Measurements from ENCODE around the gene LRRC10B.

LRRC10B gene

DNA sequence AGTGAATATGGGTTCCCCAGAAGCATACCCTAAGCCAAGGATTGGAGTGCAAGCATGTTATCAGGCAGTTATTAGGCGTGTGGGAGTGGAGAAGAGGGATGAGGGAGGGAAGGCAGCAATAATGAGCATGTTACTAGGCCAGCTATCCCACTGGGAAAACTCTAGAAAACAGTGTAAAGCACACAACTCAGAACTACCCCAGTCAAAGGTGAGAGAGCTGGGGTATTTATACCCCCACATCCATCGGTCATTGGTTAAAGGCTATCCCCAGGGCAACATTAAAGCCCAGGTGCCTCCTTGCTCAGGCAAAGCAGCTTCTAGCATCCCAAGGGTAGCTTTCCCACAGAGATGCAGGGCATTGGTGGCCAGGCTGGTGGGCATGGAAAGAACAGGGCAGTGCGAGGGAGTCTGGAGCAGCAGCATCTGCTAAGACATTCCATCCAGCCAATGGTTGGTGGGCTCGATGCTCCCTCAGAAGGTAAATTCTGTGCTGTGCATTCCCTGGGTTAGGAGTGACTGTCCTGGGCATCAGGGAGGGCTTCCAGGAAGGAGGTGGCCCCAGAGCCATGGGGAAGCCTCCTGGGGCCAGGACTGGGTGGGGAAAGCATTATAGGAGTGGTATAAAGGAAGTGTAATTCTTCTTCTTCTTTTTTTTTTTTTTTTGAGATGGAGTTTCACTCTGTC, 21.1 kb upstream of the LRRC10B start:
- no peak for DNase-seq

DNA sequence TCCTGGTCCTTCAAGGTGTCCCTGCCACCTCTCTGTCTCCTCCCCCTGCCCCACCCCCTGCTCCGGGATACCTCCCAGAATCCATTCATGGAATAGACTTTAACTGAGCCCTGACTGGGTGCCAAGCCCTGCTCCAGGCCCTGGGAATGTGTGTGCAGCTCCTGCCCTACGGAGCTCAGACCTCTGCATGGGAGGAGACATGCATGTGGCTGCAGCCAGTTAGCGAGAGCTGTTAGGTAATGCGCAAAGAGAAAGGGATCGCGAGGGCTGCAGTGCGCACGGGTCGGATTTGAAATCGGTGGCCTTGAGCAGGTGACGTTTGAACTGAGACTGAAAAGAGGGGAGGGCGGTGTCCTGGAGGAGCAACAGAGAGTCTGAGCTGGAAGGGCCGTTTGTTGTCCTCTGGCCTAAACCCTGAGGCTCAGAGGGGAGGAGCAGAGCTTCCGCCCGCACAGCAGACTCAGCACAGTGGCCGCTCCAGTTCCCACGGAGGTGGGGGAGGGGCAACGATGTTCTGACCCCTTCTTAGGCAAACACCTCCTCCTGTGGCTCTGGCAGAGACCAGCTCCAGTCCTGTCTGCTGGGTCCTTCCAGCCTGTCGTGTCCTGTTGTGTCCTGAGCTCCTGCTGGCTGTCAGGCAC, 19.8 kb upstream of the LRRC10B start:
- DNase-seq, result no peak

DNA sequence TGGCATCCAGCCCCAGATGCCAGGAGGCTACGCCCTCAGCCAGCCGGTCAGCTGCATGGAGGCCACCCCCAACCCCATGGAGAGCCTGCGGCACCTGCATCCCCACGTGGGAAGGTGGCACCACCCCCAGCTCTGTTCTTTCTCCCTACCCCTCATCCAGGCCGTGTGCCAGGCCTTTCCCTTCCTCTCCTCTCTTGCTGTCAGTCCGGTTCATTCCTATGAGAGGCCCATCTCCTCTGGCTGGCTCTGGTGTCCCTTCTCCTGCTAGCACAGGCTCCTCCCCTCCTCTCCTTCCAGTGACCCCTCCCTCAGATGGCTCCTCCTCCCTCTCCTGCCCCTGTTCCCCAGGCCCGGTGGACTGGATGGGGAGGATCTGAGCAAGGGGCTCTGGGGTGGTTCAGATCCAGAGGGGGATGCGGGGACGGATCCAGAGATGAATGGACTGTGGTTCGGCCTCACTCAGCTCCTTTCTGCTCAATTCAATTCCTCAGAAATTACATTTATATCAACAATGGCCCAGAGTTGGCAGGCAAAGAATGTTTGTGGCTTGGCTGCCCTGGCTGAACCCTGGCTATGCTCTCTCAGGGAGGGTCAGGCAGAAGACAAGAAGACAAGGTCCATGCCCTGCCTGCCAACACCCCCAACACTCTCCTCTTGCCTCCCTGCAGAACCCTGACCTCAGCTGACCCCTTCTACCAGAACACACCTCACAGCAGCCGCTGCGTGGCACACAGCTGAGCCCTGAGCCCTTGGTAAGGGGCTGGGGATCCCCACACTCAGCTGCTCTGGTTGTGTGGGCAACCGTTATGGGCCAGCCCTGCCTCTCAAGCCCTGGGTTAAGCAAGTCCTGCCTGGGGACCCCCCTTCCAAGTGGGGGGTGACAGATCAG, 18.5 kb upstream of the LRRC10B start:
- DNase-seq, result peak; percentile 58

DNA sequence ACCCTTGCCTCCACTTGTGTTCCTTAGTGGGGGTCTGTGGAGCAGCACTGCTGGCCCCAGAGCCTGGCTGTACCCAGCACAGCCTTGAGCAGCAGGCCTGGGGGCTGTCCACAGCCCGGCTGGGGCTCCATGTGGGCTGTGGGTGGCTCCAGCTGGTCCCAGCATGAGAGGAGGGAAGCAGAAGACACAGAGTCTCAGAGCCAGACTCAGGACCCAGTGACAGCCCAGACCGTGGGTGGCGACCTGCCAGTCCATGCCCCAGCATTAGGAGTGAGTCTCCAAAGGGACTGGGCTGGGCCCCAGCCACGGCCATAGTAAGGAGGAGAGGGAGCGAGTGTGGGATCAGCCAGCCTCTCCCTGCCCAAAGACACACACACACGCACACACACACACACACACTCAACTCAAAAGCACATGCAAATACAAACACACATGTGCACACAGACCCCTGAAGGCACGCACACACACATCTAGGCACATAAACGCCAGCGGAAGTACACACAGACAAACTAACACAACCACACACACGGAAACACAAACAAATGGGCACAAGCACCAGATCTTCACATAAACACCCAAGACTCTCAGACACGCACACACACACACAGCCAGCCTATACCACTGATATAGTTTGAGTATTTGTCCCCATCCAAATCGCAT, 16.7 kb upstream of the LRRC10B start:
- DNase-seq, result no peak

DNA sequence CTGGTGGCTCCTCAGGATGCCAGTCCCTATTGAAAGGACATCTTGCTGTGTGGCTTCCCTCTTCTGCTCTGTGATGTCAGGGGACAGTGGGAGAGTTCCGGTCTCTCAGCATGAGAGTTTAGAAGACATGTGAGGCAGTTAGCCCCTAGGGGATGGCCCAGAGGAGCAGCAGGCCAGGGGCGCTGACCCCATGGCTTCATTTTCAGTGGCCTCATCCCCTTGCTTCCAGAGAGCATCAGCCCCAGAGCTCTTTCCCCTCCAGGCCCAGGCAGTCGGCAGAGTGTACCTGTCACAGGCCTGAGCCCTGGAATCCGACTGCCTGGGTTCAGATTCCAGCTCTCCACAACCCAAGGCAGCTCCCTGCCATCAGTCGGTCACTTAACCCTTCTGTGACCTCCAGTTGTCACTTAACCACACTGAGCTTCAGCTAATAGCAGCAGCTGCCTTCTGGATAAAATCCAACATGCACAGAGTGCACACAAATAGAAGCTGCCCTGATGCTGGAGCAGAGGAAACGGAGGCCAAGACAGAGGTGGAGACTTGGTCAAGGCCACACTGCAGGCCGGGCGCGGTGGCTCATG, 14.1 kb upstream of the LRRC10B start:
- DNase-seq, result no peak

DNA sequence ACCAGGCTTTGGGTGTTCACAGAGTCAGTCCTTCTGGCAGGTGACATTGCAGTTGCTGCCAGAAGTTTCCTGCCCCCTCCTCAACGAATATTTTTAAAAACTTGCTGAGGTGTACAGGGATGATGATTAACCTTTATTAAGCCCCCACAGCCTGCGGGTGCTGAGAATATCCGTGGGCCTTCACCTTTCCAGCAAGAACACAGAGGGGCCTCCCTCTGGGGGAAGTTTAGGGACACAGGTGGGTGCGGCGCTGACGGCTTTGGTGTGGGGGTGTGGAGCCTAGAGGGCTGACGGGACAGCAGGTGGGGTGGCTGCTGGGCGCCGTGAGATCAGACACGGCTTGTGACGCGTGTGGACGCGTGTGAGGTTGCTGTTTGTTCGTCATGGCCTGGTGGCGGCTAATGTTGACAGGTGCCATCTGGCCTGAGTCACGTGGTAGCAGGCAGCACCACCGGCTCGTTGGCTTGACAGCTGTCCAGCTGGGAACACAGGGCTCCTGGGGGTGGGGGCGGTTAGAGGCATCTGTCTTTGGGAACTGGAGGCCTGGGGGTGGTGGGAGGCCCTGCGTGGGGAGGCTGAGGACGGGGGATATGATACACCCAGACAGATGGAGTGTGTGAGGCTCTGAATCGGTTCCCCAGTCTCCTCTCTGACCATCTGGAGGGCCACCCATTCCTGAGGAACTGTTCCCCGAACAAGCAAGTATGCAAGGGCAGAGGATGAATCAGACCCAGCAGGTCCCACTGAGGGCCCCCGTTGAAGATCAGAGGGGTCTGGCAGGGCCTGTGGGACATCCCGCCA, 12.5 kb upstream of the LRRC10B start:
- DNase-seq, result peak; percentile 97

DNA sequence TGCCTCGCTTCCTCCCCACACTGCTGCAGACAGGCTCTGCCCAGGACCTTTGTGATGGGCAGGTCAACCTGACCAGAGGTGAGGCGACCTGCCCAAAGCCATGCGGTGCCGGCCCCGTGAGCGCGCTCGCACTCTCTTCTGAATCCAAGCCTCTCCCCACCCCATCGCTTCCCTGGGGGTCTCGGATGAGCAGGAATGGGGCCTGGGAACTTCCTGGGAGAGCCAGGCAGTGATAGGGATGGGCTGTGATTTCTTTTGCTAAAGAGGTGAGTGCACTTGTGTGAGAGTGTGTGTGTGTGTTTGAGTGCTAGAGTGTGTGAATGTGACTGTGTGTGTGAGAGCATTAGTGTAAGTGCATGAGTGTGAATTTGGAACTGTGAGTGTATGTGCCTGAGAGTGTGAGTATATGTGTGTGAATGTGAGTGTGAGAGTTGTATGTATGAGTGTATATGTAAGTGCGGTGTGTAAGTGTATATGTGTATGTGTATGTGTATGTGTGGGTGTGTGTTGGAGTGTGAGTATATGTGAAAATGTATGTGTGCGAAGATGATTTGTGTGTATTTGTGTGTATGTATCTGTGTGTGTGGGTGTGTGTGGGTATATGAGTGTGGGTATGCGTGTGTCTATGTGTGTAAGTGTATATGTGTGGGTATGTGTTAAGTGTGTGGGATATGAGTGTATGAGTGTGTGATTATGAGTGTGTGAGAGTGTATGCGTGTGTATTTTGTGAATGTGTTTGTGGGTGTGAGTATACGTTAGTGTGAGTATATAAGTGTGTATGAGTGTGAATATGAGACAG, 11.7 kb upstream of the LRRC10B start:
- DNase-seq, result no peak

DNA sequence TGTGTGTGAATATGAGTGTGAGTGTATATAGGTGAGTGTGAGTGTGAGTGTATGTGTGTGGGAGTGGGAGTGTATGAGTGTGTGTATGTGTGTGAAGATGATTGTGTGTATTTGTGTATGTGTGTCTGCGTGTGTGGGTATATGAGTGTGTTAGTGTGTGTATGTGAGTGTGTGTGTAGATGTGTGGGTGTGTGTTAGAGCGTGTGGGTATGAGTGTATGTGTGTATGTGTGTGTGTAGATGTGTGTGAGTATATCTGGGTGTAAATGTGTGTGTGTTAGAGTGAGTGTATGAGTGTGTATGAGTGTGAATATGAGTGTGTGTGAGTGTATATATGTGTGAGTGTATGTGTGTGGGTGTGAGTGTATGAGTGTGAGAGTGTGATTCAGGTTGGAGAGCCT, 11.1 kb upstream of the LRRC10B start:
- no peak for DNase-seq

DNA sequence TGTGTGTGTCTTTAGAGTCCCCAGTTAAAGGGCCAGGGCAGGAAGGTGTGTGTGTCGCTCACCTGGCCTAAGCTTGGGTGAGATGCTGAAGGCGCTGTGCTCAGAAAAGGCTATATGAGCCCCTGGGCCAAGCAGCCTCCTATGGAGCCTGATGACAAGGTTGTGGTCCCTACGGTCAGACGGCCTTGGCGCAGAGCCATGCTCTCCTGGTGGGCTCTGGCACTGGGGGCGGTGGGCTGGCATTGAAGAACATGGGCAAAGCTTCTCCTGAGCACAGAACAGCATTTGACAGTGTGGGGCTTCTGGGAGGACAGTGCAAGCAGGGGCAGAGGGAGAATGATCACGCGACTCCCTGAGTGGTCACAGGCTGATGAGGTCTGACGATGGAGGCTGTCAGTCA, 10.7 kb upstream of the LRRC10B start:
- no peak for DNase-seq

DNA sequence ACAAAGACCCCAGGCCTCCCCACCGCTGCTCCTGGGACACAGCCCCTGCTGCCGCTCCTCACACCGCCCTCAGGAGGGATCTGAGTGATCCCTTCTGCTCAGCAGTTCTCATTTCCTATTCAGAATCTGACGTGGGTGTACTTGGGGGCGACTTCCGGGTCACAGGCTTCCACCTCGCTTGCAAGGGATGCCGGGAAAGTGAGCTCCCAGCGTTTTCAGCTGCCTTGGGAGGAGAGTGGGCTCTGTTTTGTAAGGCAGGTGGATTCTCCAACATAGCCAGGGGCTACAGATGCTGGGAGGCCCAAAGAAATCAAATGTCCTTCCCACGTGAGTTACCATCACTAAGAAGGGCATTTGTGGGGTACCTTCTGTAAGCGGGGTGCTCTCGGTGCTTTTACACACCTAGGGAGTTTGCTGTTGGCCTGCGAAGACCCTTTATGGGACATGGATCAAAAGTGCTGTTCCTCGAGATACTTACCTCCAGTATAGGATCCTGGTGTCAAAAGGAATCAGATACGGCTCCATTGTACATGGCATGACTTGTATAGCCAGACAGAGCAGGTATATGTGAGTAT, 9.7 kb upstream of the LRRC10B start:
- DNase-seq, result no peak

DNA sequence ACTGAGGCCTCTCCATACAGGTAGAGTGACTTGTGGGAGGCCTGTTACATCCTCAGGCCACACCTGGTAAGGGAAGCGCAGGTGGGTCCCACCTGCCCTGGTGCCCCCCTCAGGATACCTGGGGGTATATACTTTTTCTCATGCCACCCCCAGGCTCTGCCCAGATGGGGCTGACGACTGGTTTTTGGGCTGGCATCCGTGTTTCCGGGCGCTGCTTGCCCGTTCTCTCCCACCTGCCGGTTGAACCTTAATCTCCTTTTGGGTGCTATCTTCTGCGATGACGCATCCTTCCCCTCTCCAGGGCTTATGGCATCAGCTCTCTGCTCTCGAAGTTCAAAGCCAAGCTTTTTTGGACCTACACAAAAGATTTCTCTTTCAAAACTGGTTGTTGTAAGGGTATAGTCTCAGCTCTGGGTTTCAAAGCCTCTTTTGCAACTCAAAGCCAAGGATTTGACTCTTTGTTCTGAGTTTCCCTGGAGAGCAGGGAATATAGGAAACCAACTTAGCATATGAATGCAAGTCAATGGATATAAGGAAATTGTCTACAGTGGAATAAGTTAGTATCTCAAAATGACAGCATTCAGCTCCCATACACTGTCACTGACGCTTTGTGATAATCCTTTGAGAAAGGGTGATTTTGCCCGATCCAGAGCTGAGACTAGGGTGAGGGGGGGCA, 8.6 kb upstream of the LRRC10B start:
- no peak for DNase-seq

DNA sequence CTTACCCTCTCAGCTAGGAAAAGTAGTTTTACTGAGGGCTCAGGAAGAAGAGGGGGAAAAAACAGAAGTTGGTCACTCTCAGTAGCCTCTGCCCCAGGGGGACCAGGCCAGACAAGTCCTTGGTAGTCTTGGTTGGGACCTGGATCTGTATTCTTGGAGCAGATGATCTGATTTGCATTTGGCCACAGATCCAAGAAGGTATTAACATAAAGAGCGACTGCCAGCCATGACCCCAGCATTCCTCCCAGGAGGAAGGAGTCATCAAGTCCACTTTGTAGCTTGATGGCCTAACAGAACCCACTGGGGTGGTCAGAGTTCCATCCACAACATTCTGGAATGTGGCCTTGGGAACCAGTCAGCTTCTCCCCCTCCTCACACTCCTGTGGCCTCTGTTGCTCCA, 6.0 kb upstream of the LRRC10B start:
- DNase-seq, result no peak

DNA sequence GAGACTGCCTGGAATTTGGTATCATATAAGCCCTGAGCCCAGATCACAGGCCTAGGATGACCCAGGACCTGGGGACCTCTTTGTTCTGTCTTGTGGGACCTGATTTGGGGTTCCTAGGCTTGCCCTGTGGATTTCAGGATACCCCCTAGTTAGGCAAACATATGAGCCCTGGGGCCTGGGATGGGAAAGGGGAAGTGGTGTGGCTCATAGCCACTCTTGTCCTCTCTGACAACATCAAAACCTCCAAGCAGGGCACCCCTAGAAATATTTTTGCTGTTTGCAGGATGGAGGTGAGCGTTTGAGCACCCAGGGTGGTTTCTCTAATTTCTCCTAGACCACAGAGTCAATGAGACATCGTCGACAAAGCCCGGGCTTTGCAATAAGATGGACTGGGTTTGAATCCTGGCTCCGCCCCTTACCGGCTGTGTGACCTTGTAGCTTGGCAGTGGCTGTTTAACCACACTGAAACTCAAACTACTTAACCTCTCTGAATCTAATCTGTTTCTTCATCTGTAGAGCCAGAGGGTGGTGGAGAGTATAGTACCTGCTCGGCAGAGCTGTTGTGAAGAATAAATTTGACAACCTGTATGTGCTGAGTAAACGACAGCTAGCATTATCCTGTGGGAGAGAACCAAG, 5.3 kb upstream of the LRRC10B start:
- DNase-seq, result no peak

DNA sequence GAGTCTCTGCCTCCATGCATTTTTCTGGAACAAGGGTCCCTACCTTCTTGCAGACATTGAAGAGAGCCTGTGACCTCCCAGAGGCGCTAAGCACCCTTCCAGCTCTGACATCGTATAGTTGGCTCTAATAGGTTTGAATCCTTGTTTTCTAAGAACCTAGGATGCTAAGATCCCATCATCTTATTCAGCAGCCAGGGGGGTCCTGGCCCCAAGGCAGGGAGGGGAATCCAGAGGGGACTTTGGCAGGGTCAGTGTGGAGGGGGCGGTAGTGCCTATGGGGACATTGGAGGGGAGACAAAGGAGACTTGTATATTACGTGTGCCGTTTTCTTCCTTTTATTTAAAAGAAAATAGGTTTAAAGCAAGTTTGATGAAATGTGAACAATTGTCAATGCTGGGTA, 3.4 kb upstream of the LRRC10B start:
- DNase-seq, result no peak

DNA sequence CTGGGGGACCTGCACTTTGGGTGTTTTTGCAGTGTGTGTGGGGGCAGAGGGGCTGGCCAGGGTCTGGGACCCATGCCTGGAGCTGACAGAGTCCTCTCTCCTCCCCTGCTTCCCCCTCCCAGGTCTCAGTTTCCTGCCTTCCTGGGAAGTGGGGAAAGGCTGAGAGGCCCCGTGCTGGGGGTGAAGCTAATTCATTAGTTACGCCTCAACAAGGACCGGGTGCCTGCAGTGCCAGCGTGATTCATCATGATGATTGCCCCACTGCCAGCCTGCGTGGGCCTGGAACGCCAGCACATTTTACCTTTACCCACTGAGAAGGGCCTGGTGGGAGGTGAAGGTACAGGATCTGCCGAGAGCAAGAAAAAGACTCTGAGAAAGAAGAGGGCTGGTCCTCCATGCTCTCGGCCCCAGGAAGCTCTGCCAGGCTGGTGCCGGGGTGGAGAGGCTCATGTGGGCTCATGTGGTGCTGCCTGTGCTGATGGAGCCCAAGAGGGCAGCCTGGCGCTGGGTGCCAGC, 2.9 kb upstream of the LRRC10B start:
- DNase-seq, result no peak

DNA sequence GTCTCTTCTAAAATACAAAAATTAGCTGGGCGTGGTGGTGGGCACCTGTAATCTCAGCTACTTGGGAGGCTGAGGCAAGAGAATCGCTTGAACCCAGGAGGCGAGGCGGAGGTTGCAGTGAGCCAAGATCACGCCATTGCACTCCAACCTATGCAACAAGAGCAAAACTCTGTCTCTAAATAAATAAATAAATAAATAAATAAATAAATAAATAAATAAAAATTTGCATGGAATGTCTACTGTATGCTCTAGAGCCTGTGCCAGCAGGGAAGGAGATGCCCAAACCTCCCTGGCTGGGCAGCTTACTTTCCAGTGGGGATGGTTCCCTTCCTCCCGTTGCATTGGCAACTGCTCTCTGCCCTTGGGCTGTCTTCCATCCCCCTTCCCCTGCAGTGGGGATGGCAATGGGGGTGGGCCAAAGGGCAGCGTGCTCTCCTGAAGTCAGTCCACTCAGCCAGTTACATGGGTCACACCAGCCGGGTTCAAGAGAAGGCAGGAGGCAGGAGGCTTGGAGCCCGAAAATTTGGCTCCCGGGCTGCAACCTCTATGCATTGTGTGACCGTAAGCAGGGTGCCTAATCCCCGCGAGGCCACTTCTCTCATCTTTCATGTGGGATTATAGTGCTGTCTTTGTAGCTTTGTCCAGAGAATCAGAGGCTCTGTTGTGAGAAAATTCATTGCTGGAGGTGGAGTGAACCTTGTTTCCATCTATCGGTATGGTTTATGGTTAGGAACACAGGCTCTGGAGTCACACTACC, 1.4 kb upstream of the LRRC10B start:
- DNase-seq, result peak; percentile 63

DNA sequence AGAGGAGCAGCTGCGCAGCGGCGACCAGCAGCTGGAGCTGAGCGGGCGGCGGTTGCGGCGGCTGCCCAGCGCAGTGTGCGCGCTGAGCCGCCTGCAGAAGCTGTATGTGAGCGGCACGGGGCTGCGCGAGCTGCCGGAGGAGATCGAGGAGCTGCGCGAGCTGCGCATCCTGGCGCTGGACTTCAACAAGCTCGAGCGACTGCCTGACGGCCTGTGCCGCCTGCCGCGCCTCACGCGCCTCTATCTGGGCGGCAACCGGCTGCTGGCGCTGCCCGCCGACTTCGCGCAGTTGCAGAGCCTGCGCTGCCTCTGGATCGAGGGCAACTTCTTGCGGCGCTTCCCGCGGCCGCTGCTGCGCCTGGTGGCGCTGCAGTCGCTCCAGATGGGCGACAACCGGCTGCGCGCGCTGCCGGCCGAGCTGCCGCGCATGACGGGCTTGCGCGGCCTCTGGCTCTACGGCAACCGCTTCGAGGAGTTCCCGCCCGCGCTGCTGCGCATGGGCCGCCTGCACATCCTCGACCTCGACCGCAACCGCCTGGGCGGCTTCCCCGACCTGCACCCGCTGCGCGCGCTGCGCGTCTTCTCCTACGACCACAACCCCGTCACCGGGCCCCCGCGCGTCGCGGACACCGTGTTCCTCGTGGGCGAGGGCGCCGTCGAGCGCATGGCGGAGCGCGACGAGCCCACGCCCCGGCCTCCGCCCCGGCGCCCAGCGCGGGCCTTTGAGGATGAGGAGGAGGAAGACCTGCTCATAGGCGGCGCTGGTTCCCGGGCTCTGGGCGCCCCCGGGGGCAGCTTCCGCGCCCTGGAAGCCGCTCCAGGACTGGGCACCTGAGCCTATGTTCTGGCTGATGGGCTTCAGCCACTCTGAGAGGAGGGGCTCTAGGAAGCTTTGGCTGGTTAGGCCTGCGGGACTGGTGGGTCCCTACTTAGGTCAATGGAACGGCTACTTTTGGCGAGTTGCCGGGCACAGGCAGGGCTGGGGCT, 787 bp downstream of the LRRC10B start:
- DNase-seq, result peak; percentile 90
